Ovary (tissue), 10 donors: ENCODE results near the gene MYH2. TPM values are rescaled to one million over a fixed set of nuclear protein-coding genes. Genes with fewer than 3 reads are reported as not detected.

Experiments used
- DNase-seq, 5 donors: peaks; one replicate each; pipeline ENCODE4 v3.0.0-alpha.2; 2019 to 2020
- H3K27ac ChIP-seq, 2 donors: fragments of 200-600 bp; one replicate each; pipeline versions ENCODE4 v1.5.1 to v1.8.0; 2019 to 2022
- H3K27me3 ChIP-seq: fragments of 200-600 bp; one replicate; pipeline ENCODE4 v1.8.0; 2022
- H3K36me3 ChIP-seq: fragments of 200-600 bp; sonication (generic); one replicate; pipeline ENCODE4 v1.5.1; 2019
- H3K4me1 ChIP-seq: one replicate; pipeline ENCODE4 v1.8.1; 2013; ENCODE audit warnings: mild to moderate bottlenecking, moderate library complexity; ENCODE audit not compliant: insufficient read depth
- H3K4me3 ChIP-seq: fragments of 200-600 bp; sonication (generic); one replicate; pipeline ENCODE4 v1.5.1; 2017
- H3K9me3 ChIP-seq, 2 donors: fragments of 200-600 bp in 1 of 2; sonication (generic) in 1 of 2; one replicate each; pipeline versions ENCODE4 v1.5.1 to v1.8.1; 2013 to 2019; ENCODE audit warnings: mild to moderate bottlenecking in 1 of 2, moderate library complexity in 1 of 2
- CTCF ChIP-seq, 3 donors: fragments of 450-650 bp in 2 of 3; fragments of 200-600 bp in 1 of 3; IDR thresholded peaks; one replicate each; pipeline versions ENCODE4 v1.5.1 to v1.8.0; 2016 to 2022; ENCODE audit warnings: antibody characterized with exemption in 3 of 3, mild to moderate bottlenecking in 1 of 3
- EP300 ChIP-seq: sonication (generic); formaldehyde crosslinking; IDR thresholded peaks from one replicate; pipeline ENCODE4 v1.6.1; 2017; ENCODE audit warnings: antibody characterized with exemption
- POLR2A ChIP-seq: fragments of 450-650 bp; IDR thresholded peaks from one replicate; pipeline ENCODE4 v1.6.1; 2017; ENCODE audit warnings: antibody characterized with exemption, mild to moderate bottlenecking, moderate library complexity
- WGBS, 3 donors: extraction: QIAGEN DNeasy Blood & Tissue Kit in 1 of 3; methylation state at CpG; one replicate each; pipeline versions ENCODE4 v1.1.5 to v1.1.7; 2013 to 2017; 5-methylcytosine and 5-hydroxymethylcytosine counted together
- intact Hi-C, 4 donors: fragments of 100-400 bp; cut with DNase I; formaldehyde crosslinking; loops; one replicate each; pipeline versions ENCODE4 v1.11.0 to v1.15.1; 2022 to 2023
- long read RNA-seq, 3 donors: library from polyadenylated mRNA in 2 of 3; unstranded in 2 of 3; transcript quantifications; one replicate each; pipeline ENCODE4 v2.0.0 and lab custom pipeline, GENCODE V29; 2021 to 2026
- polyA plus RNA-seq, 2 donors: library from polyadenylated mRNA; stranded (reverse); fragments of 200-250 nt in 1 of 2; fragments of 350-450 nt in 1 of 2; fragmentation: Illumina TruSeq in 1 of 2; extraction: RNeasy Lipid Tissue Mini Kit (QIAGEN cat#74804) in 1 of 2; gene quantifications; one replicate each; pipeline ENCODE4 v1.2.3, GENCODE V29; 2013 to 2014
- total RNA-seq, 7 donors: library from RNA; depleted of rRNA in 2 of 7; stranded (reverse); fragments of >200 nt in 2 of 7; fragmentation: NEBNext Ultra II Directional in 3 of 7; extraction: Animal tissue kit (Norgen Biotek cat#: 25700) in 3 of 7; gene quantifications; one replicate each; pipeline versions ENCODE4 v1.1.0 to v1.2.4, GENCODE V29; 2016 to 2023
- donor health status: DM: no; HTN: no; CAD: no; lungs with moderate emphysema.
- donor health status: DM: no; HTN: no; CAD: no.
- donor health status: Bipolar disorder and iron deficiency.
- donor health status: DM: yes; HTN: yes; CAD: no.
- donor health status: DM: no; HTN: no; CAD: no.
- donor health status: DM: yes; HTN: yes; CAD: no.

Gene MYH2
- total RNA-seq, result 1 to 10 TPM in 1 of 7 donors, under 1 TPM in 1, not detected in 5; 0.13 to 2.0 TPM
- polyA plus RNA-seq, result under 1 TPM in 1 of 2 donors, not detected in 1; 0.25 TPM
- long read RNA-seq, donor 1, result 0 reads
- long read RNA-seq, donor 2, result 0 reads
- long read RNA-seq, donor 3, result 0 reads

DNA sequence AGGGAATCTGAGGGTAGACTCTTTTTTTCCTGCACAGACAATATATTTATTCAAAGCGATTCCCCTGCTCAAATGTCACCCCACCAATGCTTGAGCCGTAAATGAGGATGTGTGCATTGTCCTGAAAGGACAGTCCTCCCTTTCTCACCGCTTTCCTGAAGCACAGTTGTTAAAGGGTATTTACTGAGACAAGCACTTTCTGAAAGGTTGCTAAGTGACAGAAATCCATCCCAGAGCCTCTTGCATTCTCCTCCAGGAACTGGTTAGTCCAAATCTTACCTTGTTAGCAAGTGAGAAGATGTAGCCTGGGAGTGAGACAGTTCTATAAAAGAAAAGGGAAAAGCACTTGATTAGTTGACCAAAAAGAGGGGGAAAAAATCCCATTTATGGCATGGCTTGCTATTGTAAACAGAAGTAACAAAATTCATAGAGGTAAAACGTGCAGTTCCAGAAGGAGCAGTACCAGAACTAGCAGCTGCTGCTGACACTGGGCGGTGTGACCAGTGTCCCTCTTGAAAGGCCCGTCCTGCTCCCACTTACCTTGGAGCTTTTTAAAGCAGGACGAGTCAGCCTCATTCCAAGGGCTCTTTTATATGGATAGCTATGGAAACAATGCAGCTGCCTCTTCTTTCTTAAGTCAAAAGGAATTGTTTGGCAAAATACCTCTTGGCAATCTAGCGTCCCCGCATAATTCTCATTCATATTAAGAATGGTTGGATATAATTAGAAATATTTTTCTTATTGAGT lies at the start of gene MYH2:
TSS of gene MYH2 (minus strand) at position 563 of the 747 bp plus-strand sequence. CDS start 1,738 bp downstream, outside the sequence.
- WGBS, 3 donors, result 43 to 46% (median 43%) methylated on average over 9 of the region's 9 CpGs
- intact Hi-C loops, result no loop called here
- no peak for TF ChIP-seq CTCF (IDR thresholded peaks at IDR 0.05)
- no peak for TF ChIP-seq EP300
- TF ChIP-seq POLR2A, result no peak
- H3K27me3 ChIP-seq, result no peaks in the 10 kb centered on the region
- H3K36me3 ChIP-seq, result no peaks in the 10 kb centered on the region
- no peaks in the 10 kb centered on the region for H3K9me3 ChIP-seq
- no peak within 1 kb of the TSS for H3K27ac ChIP-seq
- H3K4me1 ChIP-seq, result no peaks in the 10 kb centered on the region
- no peak within 1 kb of the TSS for H3K4me3 ChIP-seq
- DNase-seq, result no peak

DNA sequence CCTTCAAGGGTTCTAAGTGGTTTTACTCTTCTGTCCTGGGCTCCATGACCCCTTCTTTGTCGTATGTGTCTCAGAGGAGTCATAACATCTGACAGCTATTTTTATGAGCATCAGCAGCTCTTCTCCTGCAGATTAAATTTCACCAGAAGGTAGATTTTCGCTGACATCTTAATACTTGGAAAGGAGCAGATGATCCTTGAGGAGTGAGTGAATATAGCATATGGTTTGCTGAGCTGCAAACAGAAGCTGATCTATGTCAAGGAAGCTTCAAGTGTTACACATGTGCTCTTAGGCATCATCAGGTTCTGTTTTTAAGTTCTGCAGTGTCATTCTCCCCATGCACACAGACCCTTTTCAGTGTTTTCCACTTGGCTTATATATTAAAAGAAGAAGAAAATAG lies 49.2 kb upstream of the MYH2 start:
- Histone ChIP-seq H3K36me3 (no peaks in the 10 kb centered on the region), H3K4me1 (no peaks in the 10 kb centered on the region), H3K4me3 (no peak overlapping the region), H3K27me3 (no peaks in the 10 kb centered on the region), H3K9me3 (peaks cover 0 to 5% of the 10 kb centered on the region in 2 donors), H3K27ac (no peak overlapping the region)
- DNase-seq, result no peak
- WGBS, 3 donors, result 41 to 56% (median 56%) methylated on average over 2 of the region's 2 CpGs
- TF ChIP-seq POLR2A (no peak), CTCF (IDR thresholded peaks at IDR 0.05) (no peak), EP300 (no peak)
- intact Hi-C loops, result no loop called here

GRCh38 chr17:10589553-10590145 lies 40.2 kb upstream of the MYH2 start:
- no peak for TF ChIP-seq POLR2A
- no peak for TF ChIP-seq CTCF (IDR thresholded peaks at IDR 0.05)
- TF ChIP-seq EP300, result no peak
- no peak overlapping the region for H3K4me3 ChIP-seq
- no peak for DNase-seq
- WGBS, 3 donors, result 86 to 91% (median 87%) methylated on average over 8 of the region's 8 CpGs
- no peaks in the 10 kb centered on the region for H3K4me1 ChIP-seq
- no peaks in the 10 kb centered on the region for H3K27me3 ChIP-seq
- H3K9me3 ChIP-seq, result peaks cover 0 to 5% of the 10 kb centered on the region in 2 donors
- intact Hi-C loops, result no loop called here
- no peak overlapping the region for H3K27ac ChIP-seq
- no peaks in the 10 kb centered on the region for H3K36me3 ChIP-seq

DNA sequence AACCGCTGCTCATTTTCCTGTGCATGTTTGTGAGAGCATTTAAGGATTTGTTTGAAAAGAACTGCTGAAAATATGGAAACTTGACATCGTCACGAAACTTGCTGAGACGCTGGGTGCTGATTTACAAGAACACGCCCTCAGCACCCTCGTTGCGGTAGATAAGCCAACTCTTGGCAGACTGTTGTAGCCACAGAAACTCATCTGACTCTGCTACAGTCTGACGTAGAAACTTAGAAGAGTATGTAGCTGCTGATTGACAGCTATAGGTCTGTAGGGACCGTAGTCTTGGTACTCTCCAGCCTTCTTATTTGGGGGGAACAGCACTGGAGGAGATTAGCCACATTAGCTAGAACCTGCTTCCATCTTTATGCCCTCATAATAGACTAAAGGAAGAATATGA lies 36.1 kb upstream of the MYH2 start:
- intact Hi-C loops, result no loop called here
- WGBS, 3 donors, result 73 to 79% (median 78%) methylated on average over 9 of the region's 9 CpGs

DNA sequence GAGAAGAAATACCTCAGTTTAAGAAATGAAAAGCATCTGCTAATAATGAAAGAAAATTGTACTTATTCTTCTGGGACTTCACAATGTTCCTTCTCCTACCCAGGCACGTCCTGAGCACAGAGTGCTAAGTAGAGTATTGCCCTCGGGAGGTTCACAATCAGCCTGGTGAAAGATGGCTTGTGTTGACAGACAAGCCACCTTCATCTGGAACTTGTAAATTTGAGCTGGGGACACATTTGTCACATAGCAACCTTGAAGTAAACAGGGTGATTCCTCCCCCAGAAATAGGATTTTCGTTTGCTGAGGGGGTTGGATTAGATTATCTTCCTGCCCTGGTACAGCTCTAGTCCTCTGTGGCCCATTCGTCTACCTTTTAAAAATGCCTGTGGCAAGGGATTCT lies 34.4 kb upstream of the MYH2 start:
- H3K9me3 ChIP-seq, result no peaks in the 10 kb centered on the region

More for the DNA sequence above, 36.1 kb upstream of the MYH2 start:
- Histone ChIP-seq H3K4me1 (no peaks in the 10 kb centered on the region), H3K27ac (no peak overlapping the region), H3K4me3 (no peak overlapping the region), H3K36me3 (no peaks in the 10 kb centered on the region), H3K9me3 (no peaks in the 10 kb centered on the region), H3K27me3 (no peaks in the 10 kb centered on the region)
- no peak for DNase-seq
- no peak for TF ChIP-seq POLR2A
- TF ChIP-seq EP300, result no peak

More for the DNA sequence above, 34.4 kb upstream of the MYH2 start:
- 60 to 65% (median 63%) methylated on average over 4 of the region's 4 CpGs for WGBS, 3 donors
- H3K27me3 ChIP-seq, result no peaks in the 10 kb centered on the region
- H3K36me3 ChIP-seq, result no peaks in the 10 kb centered on the region
- DNase-seq, result no peak
- H3K27ac ChIP-seq, result no peak overlapping the region
- intact Hi-C loops, result no loop called here
- no peak for TF ChIP-seq POLR2A
- no peak for TF ChIP-seq CTCF (IDR thresholded peaks at IDR 0.05)
- TF ChIP-seq EP300, result no peak
- no peaks in the 10 kb centered on the region for H3K4me1 ChIP-seq
- no peak overlapping the region for H3K4me3 ChIP-seq
